Neutrophil (primary cell): ENCODE results near the gene ZNF558.
"Not testable (repeated sequence)": the region's sequence is repeated elsewhere in the genome, so short reads cannot be mapped to it uniquely, and the experiment has no call there.

Experiments
- H3K27ac ChIP-seq: fragments of 200-600 bp; sonication (generic); 2 replicates; pipeline ENCODE4 v1.5.1; 2016; ENCODE audit warnings: mild to moderate bottlenecking, moderate library complexity
- H3K27me3 ChIP-seq: fragments of 200-600 bp; sonication (generic); 2 replicates; pipeline ENCODE4 v1.6.0; 2016; ENCODE audit warnings: mild to moderate bottlenecking
- H3K36me3 ChIP-seq: fragments of 200-600 bp; sonication (generic); 2 replicates; pipeline ENCODE4 v1.5.1; 2017
- H3K4me1 ChIP-seq, 2 experiments: fragments of 200-600 bp in 1 of 2; sonication (generic) in 1 of 2; 1 replicate in 1 of 2; 2 replicates in 1 of 2; pipeline versions ENCODE4 v1.5.1 to v1.6.1; 2013 to 2016; ENCODE audit warnings: low read depth in 1 of 2, low read length in 1 of 2, mild to moderate bottlenecking in 1 of 2, moderate library complexity in 1 of 2; ENCODE audit not compliant: control insufficient read depth in 1 of 2, insufficient read depth in 1 of 2
- H3K4me3 ChIP-seq, 2 experiments: fragments of 200-600 bp in 1 of 2; sonication (generic) in 1 of 2; 1 replicate in 1 of 2; 2 replicates in 1 of 2; pipeline ENCODE4 v1.5.1; 2013 to 2016; ENCODE audit warnings: low read depth in 1 of 2, low read length in 1 of 2, mild to moderate bottlenecking in 1 of 2, moderate library complexity in 1 of 2
- H3K9me3 ChIP-seq: fragments of 200-600 bp; sonication (generic); 2 replicates; pipeline ENCODE4 v1.5.1; 2016
- CTCF ChIP-seq: fragments of 200-600 bp; sonication (generic); IDR thresholded peaks from 2 replicates; pipeline ENCODE4 v1.5.1; 2016; ENCODE audit warnings: antibody characterized with exemption

The ZNF558 gene

GRCh38 chr19:8794823-8795222, 37.3 kb downstream of the ZNF558 start:
- no peak overlapping the region for H3K27ac ChIP-seq
- TF ChIP-seq CTCF = no peak
- H3K4me3 ChIP-seq = no peak overlapping the region
- H3K9me3 ChIP-seq = peaks cover 4% of the 10 kb centered on the region
- H3K36me3 ChIP-seq = no peaks in the 10 kb centered on the region
- H3K27me3 ChIP-seq = no peaks in the 10 kb centered on the region
- H3K4me1 ChIP-seq = no peaks in the 10 kb centered on the region

GRCh38 chr19:8773587-8773986, 58.5 kb downstream of the ZNF558 start:
- not testable (repeated sequence) for H3K4me1 ChIP-seq, H3K27me3 ChIP-seq, H3K36me3 ChIP-seq, H3K27ac ChIP-seq, H3K9me3 ChIP-seq, H3K4me3 ChIP-seq

GRCh38 chr19:8769265-8769664, 62.8 kb downstream of the ZNF558 start:
- not testable (repeated sequence) for H3K4me1 ChIP-seq, H3K9me3 ChIP-seq, H3K36me3 ChIP-seq, H3K27me3 ChIP-seq, H3K27ac ChIP-seq, H3K4me3 ChIP-seq

- H3K4me1 ChIP-seq, H3K27ac ChIP-seq, H3K9me3 ChIP-seq, H3K27me3 ChIP-seq, H3K4me3 ChIP-seq, H3K36me3 ChIP-seq: not testable (repeated sequence)
These were observed 64.8 kb downstream of the ZNF558 start for GRCh38 chr19:8767257-8767656.
